ENCODE measurements around the gene TRUB2.

TRUB2 gene

GRCh38 chr9:128266868-128267590, 55.2 kb downstream of the TRUB2 start:
- no peak for DNase-seq (ENCODE audit: low read depth)

- DNase-seq (ENCODE audit: low read depth): no peak
Measured at GRCh38 chr9:128265348-128265847, 56.8 kb downstream of the TRUB2 start.

GRCh38 chr9:128262687-128263086, 59.6 kb downstream of the TRUB2 start:
- DNase-seq (ENCODE audit: low read depth): no peak

GRCh38 chr9:128260340-128260739, 61.9 kb downstream of the TRUB2 start:
- DNase-seq (ENCODE audit: low read depth): no peak

GRCh38 chr9:128259156-128259555, 63.1 kb downstream of the TRUB2 start:
- no peak for DNase-seq (ENCODE audit: low read depth)

- DNase-seq (ENCODE audit: low read depth): no peak
Measured at GRCh38 chr9:128258326-128258725, 63.9 kb downstream of the TRUB2 start.

GRCh38 chr9:128257907-128258306, 64.3 kb downstream of the TRUB2 start:
- DNase-seq (ENCODE audit: low read depth): no peak

- no peak for DNase-seq (ENCODE audit: low read depth)
Measured at GRCh38 chr9:128257086-128257825, 65.0 kb downstream of the TRUB2 start.
